GM18951 (cell line): ENCODE results near the gene ERVW-1.

Experiments
- POLR2A ChIP-seq: IDR thresholded peaks from 4 replicates; pipeline ENCODE4 v1.6.1; 2011; ENCODE audit warnings: mild to moderate bottlenecking; ENCODE audit not compliant: insufficient read length, insufficient read depth; ENCODE audit errors: extremely low read depth
- in situ Hi-C: fragments of 300-500 bp; cut with MboI; formaldehyde crosslinking; loops from one replicate; pipeline ENCODE4 v1.12.0; 2022; ENCODE audit warnings: low sequenced_read_pairs, mixed read lengths, inconsistent platforms; ENCODE audit not compliant: unreplicated experiment

ERVW-1 gene

GRCh38 chr7:92432299-92432946 lies 45.3 kb downstream of the ERVW-1 start:
- in situ Hi-C loops: loop anchor here (25.0 kb wide), 2 partner anchors 595 to 630 kb away; no protein-coding TSS in a partner anchor
- TF ChIP-seq POLR2A: no peak

GRCh38 chr7:92427193-92427592 lies 50.6 kb downstream of the ERVW-1 start:
- TF ChIP-seq POLR2A: no peak
- in situ Hi-C loops: loop anchor here (25.0 kb wide), 2 partner anchors 590 to 635 kb away; no protein-coding TSS in a partner anchor

DNA sequence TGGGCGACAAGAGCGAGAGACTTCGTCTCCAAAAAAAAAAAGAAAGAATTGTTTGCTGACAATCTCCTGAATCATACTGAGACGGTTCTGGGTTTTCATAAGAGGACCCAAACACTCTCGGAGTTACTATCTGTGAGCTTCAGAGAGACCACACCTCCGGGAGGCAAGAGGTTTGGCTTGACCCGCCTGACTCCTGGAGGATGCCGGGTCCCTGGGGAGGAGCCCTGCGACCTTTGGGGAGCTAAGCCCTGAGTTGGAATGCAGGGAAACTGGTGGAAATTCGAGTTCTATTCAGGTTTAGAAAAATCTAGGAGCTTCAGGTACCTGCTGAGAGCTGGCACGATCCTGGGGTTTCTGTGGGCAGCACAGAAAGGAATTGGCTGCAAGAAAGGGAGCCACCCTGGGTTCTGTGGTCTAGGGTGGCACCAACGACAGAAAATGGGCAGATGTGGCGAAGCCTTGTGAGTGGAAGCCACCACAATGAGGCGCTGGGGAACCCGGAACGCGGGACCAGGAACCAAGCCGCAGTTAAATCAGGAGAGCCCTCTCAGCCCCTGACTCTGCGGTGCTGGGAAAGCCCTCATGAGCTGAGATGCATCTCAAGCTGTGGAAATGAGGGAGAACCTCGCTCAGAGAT lies 52.3 kb downstream of the ERVW-1 start:
- no peak for TF ChIP-seq POLR2A
- in situ Hi-C loops: loop anchor here (25.0 kb wide), 2 partner anchors 588 to 637 kb away; no protein-coding TSS in a partner anchor

DNA sequence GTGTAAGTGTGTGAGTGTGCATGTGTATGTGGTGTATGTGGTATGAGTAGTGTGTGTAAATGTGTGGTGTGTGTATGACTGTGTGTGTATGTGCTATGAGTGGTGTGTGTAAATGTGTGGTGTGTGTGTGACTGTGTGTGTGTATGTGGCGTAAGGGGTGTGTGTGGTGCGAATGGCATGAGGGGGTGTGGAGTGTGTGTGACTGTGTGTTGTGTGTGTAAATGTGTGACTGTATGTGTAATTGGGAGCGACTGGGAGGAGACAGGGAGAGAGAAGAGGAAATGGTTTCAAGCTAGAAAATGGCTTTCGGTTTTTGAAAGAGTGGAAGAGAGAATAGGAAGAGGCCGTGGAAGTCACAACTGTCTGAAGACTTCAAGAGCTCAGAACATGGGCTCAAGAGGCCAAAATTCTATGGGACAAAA lies 54.0 kb downstream of the ERVW-1 start:
- in situ Hi-C loops: no loop called here

GRCh38 chr7:92422926-92423325 lies 54.8 kb downstream of the ERVW-1 start:
- no peak for TF ChIP-seq POLR2A
- in situ Hi-C loops: no loop called here

More for the DNA sequence above, 54.0 kb downstream of the ERVW-1 start:
- TF ChIP-seq POLR2A: no peak

DNA sequence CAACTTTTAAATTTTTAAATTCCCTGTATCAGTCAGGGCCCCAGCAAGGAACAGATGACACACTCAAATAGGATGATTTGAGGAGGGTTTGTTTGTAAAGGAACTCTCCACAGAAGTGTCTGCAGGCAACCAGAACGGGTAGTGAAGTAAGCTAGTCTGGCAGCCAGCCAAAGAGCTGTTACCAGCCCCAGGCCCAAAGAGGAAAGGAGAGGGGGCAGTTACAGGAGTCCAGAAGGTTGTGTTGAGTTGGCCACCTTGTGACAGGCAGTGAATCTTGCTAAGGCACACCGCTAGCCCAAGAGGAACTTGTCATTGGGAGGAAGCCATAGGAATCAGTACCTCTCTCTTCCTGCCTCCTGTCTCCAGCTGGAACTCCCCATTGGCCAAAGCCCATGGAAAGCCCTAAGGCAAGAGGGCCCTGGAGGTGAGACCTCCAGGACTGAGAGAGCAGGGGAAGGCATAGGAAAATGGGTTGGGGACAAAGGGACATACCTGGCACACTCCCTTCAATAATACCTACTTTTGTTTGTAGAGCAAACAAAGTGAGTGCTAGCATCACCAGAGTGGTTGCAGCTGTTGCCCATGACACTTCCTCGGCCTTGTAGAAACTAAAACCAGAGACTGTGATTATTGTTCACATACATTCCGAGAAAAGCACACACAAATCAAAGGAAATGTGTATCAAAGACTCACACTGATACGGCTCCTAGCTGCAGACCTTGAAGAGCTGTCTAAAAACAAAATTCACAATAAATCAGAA lies 55.9 kb downstream of the ERVW-1 start:
- in situ Hi-C loops: no loop called here
- TF ChIP-seq POLR2A: no peak
